ENCODE measurements around the gene KCNG3. TPM values are rescaled to one million over a fixed set of nuclear protein-coding genes. Genes with fewer than 3 reads are reported as not detected.

Gene KCNG3
- total RNA-seq, 4 donors from 2014 or later = not detected

GRCh38 chr2:42495234-42495581 is 1.4 kb upstream of the KCNG3 start:
- TF ChIP-seq CTCF (IDR thresholded peaks at IDR 0.05) (peak in 1 of 6 experiments; percentile 4), POLR2A (IDR thresholded peaks at IDR 0.05) (no peak)
- no peak for DNase-seq
- Histone ChIP-seq H3K4me1 (peaks cover 7 to 15% of the 10 kb centered on the region in 2 donors), H3K36me3 (no peaks in the 10 kb centered on the region), H3K4me3 (replicated peaks in 1 of 3) (no peak overlapping the region), H3K9me3 (no peaks in the 10 kb centered on the region), H3K27ac (no peak overlapping the region), H3K27me3 (no peaks in the 10 kb centered on the region)
- intact Hi-C loops (cut with DNase I) = loop anchor here (10.0 kb wide), 1 partner anchor 170 kb away; no protein-coding TSS in a partner anchor
- WGBS, 2 donors = 3% methylated on average over 1 of the region's 1 CpG

- peaks cover 7 to 15% of the 10 kb centered on the region in 2 donors for H3K4me1 ChIP-seq
- no peaks in the 10 kb centered on the region for H3K27me3 ChIP-seq
- H3K36me3 ChIP-seq = no peaks in the 10 kb centered on the region
- intact Hi-C loops (cut with DNase I) = loop anchor here (10.0 kb wide), 1 partner anchor 170 kb away; no protein-coding TSS in a partner anchor
- WGBS, 2 donors = 0 to 2% methylated on average over 29 to 60 of the region's 65 CpGs
- no peaks in the 10 kb centered on the region for H3K9me3 ChIP-seq
- TF ChIP-seq CTCF (IDR thresholded peaks at IDR 0.05) (peak; percentile 65 to 85 (median 74)), POLR2A (IDR thresholded peaks at IDR 0.05) (no peak)
- DNase-seq = peak; percentile 68 to 76
- no peak overlapping the region for H3K27ac ChIP-seq
- H3K4me3 ChIP-seq (replicated peaks in 1 of 3) = peak overlapping the region; percentile 31 to 57 (median 41)
Measured at GRCh38 chr2:42494355-42495233, 812 bp upstream of the KCNG3 start.

- DNase-seq = peak; percentile 6 to 12
- WGBS, 2 donors = 26 to 27% methylated on average over 21 to 25 of the region's 111 CpGs
- Histone ChIP-seq H3K27me3 (no peaks in the 10 kb centered on the region), H3K4me3 (replicated peaks in 1 of 3) (peak overlapping the region in 1 of 3 donors; percentile 57), H3K36me3 (no peaks in the 10 kb centered on the region), H3K27ac (no peak overlapping the region), H3K9me3 (no peaks in the 10 kb centered on the region), H3K4me1 (peaks cover 7 to 15% of the 10 kb centered on the region in 2 donors)
- intact Hi-C loops (cut with DNase I) = loop anchor here (10.0 kb wide), 1 partner anchor 172 kb away; no protein-coding TSS in a partner anchor
- TF ChIP-seq POLR2A (IDR thresholded peaks at IDR 0.05) (no peak), CTCF (IDR thresholded peaks at IDR 0.05) (no peak)
Measured at GRCh38 chr2:42492691-42493467, 903 bp downstream of the KCNG3 start.

- H3K36me3 ChIP-seq = no peaks in the 10 kb centered on the region
- 95% methylated on average over 5 of the region's 5 CpGs for WGBS, 2 donors
- intact Hi-C loops (cut with DNase I) = no loop called here
- H3K27ac ChIP-seq = no peak overlapping the region
- H3K4me1 ChIP-seq = peaks cover 0 to 2% of the 10 kb centered on the region in 2 donors
- no peak for DNase-seq
- H3K9me3 ChIP-seq = no peaks in the 10 kb centered on the region
- no peak for TF ChIP-seq CTCF (IDR thresholded peaks at IDR 0.05)
- no peak for TF ChIP-seq POLR2A (IDR thresholded peaks at IDR 0.05)
- no peak overlapping the region for H3K4me3 ChIP-seq (replicated peaks in 1 of 3)
- no peaks in the 10 kb centered on the region for H3K27me3 ChIP-seq
Measured at GRCh38 chr2:42488297-42488696, 5.5 kb downstream of the KCNG3 start.
